ENCODE data around the gene SLC6A7. TPM values are rescaled to one million over a fixed set of nuclear protein-coding genes. Genes with fewer than 3 reads are reported as not detected.

The SLC6A7 gene
- total and polyA plus RNA-seq, 2 donors = under 0.01 to 0.07 TPM

DNA sequence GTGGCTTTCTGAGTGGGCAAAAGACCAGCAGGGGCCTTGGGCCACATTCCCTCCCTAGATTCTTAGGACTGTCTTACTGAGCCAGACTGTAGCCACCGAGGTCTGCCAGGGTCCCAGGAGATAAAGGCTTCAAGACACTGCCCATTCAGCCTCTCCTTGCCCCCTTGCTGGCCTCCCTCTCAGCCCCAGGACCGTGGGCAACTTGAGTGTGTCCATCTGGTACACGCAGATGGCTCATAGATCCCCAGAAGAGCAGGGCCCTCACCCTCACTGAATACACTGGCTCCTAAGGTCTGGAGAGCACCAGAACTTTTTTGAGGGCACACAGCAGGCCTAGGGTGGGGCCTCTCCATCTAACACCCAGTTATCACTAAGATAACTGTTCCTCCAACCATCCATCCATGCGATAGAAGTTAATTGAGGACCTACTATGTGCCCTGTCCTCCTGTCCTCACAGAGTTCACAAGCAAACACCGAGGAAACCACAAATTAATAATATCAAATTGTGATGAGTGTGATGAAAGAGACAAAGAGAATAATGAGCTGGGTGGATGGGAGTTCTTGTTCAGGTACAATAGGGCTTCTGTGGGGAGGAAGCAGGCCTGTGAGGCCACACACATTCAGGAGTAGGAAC is 29.3 kb upstream of the SLC6A7 start:
- Histone ChIP-seq H3K4me1 (ENCODE audit: control insufficient read depth in 2 of 2, insufficient read depth in 2 of 2, low read length in 2 of 2) (peaks cover 4 to 33% of the 10 kb centered on the region in 2 donors), H3K9me3 (ENCODE audit: control insufficient read depth in 2 of 2, insufficient read depth in 1 of 2, low read length in 1 of 2) (no peaks in the 10 kb centered on the region), H3K36me3 (ENCODE audit: control insufficient read depth in 2 of 2, insufficient read depth in 2 of 2, low read length in 1 of 2) (no peaks in the 10 kb centered on the region), H3K4me3 (ENCODE audit: low read length in 2 of 2) (no peak overlapping the region), H3K27ac (ENCODE audit: low read depth in 1 of 2, low read length in 1 of 2) (no peak overlapping the region), H3K27me3 (ENCODE audit: control insufficient read depth in 2 of 2, insufficient read depth in 1 of 2, low read length in 1 of 2) (peaks cover 5 to 22% of the 10 kb centered on the region in 2 donors)
- 91% methylated on average over 5 of the region's 5 CpGs for WGBS
- DNase-seq (ENCODE audit: low read depth in 6 of 9, low spot score in 9 of 9) = no peak

DNA sequence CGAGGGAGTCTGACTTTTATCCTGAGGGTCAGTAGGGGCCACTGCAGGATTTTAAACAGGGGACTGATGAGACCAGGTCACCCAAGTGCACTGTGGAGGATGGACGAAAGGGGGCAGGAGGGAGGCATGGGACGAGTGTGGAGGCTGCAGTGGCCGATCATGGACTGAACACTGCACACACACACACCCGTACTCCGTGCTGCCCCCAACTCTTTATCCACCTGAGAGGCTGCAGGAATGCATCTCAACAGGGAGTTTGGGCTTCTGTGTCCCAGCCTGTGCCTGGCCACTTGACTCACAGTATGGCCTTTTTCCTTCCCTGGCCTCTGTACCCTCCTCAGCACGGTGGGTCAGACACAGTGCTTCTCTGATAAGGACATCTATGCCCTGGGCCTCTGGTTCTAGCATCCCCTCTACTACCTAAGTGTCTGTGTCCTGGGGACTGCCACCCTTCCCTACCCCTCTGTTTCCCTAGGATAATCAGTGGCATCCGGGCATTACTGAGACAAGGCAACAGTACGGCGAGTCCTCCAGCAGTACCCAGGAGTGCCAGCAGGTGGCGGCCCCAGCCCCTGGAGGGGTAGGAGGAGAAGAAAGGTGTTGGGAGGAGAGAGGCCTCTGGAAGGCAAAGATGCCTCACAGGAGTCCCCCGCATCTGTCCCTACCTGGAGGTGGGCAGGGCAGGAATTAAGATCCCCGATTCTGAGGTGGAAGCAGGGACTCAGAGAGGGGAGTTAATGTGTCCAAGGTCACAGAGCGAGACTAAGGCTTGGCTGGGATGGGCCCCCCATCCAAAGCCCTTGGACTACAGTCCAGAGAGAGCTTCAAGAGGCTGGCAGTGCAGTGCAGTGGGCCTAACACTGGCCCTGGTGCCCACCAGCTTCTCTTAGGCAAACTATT is 28.4 kb upstream of the SLC6A7 start:
- DNase-seq (ENCODE audit: low read depth in 6 of 9, low spot score in 9 of 9) = peak in 7 of 9 donors; percentile 18 to 69 (median 44)
- H3K9me3 ChIP-seq (ENCODE audit: control insufficient read depth in 2 of 2, insufficient read depth in 1 of 2, low read length in 1 of 2) = no peaks in the 10 kb centered on the region

DNA sequence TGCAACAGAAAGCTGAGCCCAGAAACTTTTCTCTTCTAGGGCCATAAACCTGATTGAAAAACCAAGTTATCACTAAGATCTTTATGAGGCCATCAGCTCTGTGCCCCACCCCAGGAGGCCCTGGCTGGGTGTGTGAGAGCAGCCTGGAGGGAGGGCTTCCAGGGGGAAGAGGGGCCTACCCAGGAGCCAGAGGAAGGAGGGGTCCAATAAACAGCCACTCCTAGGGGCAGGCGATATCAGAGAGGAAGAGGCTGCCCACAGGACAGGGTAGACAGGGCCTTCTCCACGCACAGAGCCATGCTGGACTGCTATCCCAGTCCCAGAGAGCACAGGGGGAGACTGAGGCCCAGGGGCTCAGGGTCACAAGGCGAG is 27.7 kb upstream of the SLC6A7 start:
- no peaks in the 10 kb centered on the region for H3K36me3 ChIP-seq (ENCODE audit: control insufficient read depth in 2 of 2, insufficient read depth in 2 of 2, low read length in 1 of 2)
- 89% methylated on average over 3 of the region's 3 CpGs for WGBS
- H3K4me1 ChIP-seq (ENCODE audit: control insufficient read depth in 2 of 2, insufficient read depth in 2 of 2, low read length in 2 of 2) = peaks cover 0 to 23% of the 10 kb centered on the region in 2 donors
- H3K27ac ChIP-seq (ENCODE audit: low read depth in 1 of 2, low read length in 1 of 2) = no peak overlapping the region
- DNase-seq (ENCODE audit: low read depth in 6 of 9, low spot score in 9 of 9) = no peak
- H3K27me3 ChIP-seq (ENCODE audit: control insufficient read depth in 2 of 2, insufficient read depth in 1 of 2, low read length in 1 of 2) = peaks cover 10 to 30% of the 10 kb centered on the region in 2 donors
- no peaks in the 10 kb centered on the region for H3K9me3 ChIP-seq (ENCODE audit: control insufficient read depth in 2 of 2, insufficient read depth in 1 of 2, low read length in 1 of 2)
- H3K4me3 ChIP-seq (ENCODE audit: low read length in 2 of 2) = no peak overlapping the region

More for the DNA sequence above, 28.4 kb upstream of the SLC6A7 start:
- H3K4me3 ChIP-seq (ENCODE audit: low read length in 2 of 2) = no peak overlapping the region
- H3K4me1 ChIP-seq (ENCODE audit: control insufficient read depth in 2 of 2, insufficient read depth in 2 of 2, low read length in 2 of 2) = peaks cover 0 to 23% of the 10 kb centered on the region in 2 donors
- peaks cover 6 to 24% of the 10 kb centered on the region in 2 donors for H3K27me3 ChIP-seq (ENCODE audit: control insufficient read depth in 2 of 2, insufficient read depth in 1 of 2, low read length in 1 of 2)
- no peaks in the 10 kb centered on the region for H3K36me3 ChIP-seq (ENCODE audit: control insufficient read depth in 2 of 2, insufficient read depth in 2 of 2, low read length in 1 of 2)
- WGBS = 63% methylated on average over 14 of the region's 14 CpGs
- H3K27ac ChIP-seq (ENCODE audit: low read depth in 1 of 2, low read length in 1 of 2) = no peak overlapping the region

DNA sequence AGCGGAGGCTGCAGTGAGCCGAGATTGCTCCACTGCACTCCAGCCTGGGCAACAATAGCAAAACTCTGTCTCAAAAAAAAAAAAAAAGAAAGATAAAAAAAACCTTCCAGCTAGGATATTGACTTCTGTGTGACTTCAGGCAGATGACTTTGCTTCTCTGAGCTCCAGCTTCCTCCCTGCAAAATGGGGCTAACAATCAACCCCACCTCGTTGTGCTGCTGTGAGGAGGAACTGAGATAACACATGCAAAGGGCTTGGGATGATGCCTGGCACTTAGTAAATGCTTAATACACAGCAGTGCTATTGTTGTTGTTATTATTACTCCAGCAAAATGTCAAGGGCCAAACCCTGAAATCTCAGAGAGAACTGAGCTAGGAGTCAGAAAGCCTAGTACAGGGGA is 26.8 kb upstream of the SLC6A7 start:
- Histone ChIP-seq H3K27me3 (ENCODE audit: control insufficient read depth in 2 of 2, insufficient read depth in 1 of 2, low read length in 1 of 2) (peaks cover 19 to 39% of the 10 kb centered on the region in 2 donors), H3K9me3 (ENCODE audit: control insufficient read depth in 2 of 2, insufficient read depth in 1 of 2, low read length in 1 of 2) (no peaks in the 10 kb centered on the region), H3K36me3 (ENCODE audit: control insufficient read depth in 2 of 2, insufficient read depth in 2 of 2, low read length in 1 of 2) (no peaks in the 10 kb centered on the region), H3K4me3 (ENCODE audit: low read length in 2 of 2) (no peak overlapping the region), H3K4me1 (ENCODE audit: control insufficient read depth in 2 of 2, insufficient read depth in 2 of 2, low read length in 2 of 2) (peaks cover 0 to 27% of the 10 kb centered on the region in 2 donors), H3K27ac (ENCODE audit: low read depth in 1 of 2, low read length in 1 of 2) (no peak overlapping the region)
- 86% methylated on average over 3 of the region's 3 CpGs for WGBS
- no peak for DNase-seq (ENCODE audit: low read depth in 6 of 9, low spot score in 9 of 9)

DNA sequence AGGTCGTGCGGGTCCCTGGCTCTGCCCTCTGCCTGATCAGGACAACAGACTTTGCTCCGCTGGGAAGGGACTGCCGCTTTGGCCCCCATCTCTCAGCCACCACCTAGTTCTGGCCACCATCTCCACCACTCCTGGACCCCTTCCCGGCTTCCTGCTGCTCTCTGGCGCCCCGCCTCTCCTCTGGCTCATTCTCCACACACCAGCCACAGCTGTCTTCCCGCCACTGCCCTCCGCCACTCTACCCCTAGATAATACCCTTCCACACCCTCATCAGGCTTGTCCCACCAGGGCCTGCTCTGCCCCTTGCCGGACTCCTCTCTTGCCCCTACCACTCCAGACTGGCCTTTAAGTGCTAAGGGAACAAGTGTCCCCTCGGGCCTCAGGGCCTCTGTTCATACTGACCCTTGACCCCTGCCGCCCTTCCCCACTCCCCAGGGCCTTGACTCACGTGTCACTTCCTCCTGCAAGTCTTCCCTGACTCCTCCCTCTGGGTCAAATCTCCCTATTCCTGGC is 26.3 kb upstream of the SLC6A7 start:
- H3K36me3 ChIP-seq (ENCODE audit: control insufficient read depth in 2 of 2, insufficient read depth in 2 of 2, low read length in 1 of 2) = no peaks in the 10 kb centered on the region
- no peak for DNase-seq (ENCODE audit: low read depth in 6 of 9, low spot score in 9 of 9)
- H3K9me3 ChIP-seq (ENCODE audit: control insufficient read depth in 2 of 2, insufficient read depth in 1 of 2, low read length in 1 of 2) = no peaks in the 10 kb centered on the region
- H3K27me3 ChIP-seq (ENCODE audit: control insufficient read depth in 2 of 2, insufficient read depth in 1 of 2, low read length in 1 of 2) = peaks cover 24 to 45% of the 10 kb centered on the region in 2 donors
- no peak overlapping the region for H3K27ac ChIP-seq (ENCODE audit: low read depth in 1 of 2, low read length in 1 of 2)
- H3K4me1 ChIP-seq (ENCODE audit: control insufficient read depth in 2 of 2, insufficient read depth in 2 of 2, low read length in 2 of 2) = peaks cover 0 to 27% of the 10 kb centered on the region in 2 donors
- 87% methylated on average over 13 of the region's 13 CpGs for WGBS
- no peak overlapping the region for H3K4me3 ChIP-seq (ENCODE audit: low read length in 2 of 2)

DNA sequence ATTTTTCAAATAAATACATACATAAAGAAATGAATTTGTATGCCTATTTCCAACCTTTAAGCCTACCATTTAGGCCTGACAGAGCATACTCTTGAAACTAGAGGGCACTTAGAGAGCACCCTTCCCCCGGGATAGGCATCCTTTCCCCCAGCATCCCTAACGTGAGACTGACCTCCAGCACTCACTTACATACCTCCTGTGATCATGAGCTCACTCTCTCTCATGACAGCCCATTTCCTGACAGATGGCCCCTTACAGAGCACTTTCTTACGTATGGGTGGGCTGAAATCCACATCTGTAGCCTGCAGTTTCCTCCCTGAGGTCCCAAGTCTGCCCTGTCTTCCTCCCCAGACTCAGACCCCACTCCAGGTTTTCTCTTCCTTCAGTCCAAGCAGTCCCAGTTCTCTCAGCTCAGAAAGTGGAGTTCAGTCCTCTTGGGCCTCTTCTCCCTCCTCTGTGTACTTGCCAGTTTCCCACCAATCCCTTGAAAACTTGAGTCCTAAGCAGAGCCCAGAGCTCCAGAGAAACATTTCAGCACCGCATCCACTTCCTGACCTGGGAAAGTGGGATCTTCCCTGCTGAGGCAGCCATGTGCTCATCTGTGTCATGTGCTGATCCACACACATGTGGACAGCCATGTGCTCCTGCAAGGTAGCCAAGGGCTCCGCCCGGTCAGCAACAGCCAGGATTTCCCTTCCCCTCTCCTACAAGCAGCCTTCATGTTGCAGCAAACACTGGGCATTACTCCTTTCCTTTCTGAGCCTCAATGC is 25.5 kb upstream of the SLC6A7 start:
- Histone ChIP-seq H3K27ac (ENCODE audit: low read depth in 1 of 2, low read length in 1 of 2) (no peak overlapping the region), H3K4me3 (ENCODE audit: low read length in 2 of 2) (no peak overlapping the region), H3K9me3 (ENCODE audit: control insufficient read depth in 2 of 2, insufficient read depth in 1 of 2, low read length in 1 of 2) (no peaks in the 10 kb centered on the region), H3K27me3 (ENCODE audit: control insufficient read depth in 2 of 2, insufficient read depth in 1 of 2, low read length in 1 of 2) (peaks cover 28 to 52% of the 10 kb centered on the region in 2 donors), H3K36me3 (ENCODE audit: control insufficient read depth in 2 of 2, insufficient read depth in 2 of 2, low read length in 1 of 2) (no peaks in the 10 kb centered on the region), H3K4me1 (ENCODE audit: control insufficient read depth in 2 of 2, insufficient read depth in 2 of 2, low read length in 2 of 2) (peaks cover 0 to 27% of the 10 kb centered on the region in 2 donors)
- no peak for DNase-seq (ENCODE audit: low read depth in 6 of 9, low spot score in 9 of 9)
- 69% methylated on average over 6 of the region's 6 CpGs for WGBS

DNA sequence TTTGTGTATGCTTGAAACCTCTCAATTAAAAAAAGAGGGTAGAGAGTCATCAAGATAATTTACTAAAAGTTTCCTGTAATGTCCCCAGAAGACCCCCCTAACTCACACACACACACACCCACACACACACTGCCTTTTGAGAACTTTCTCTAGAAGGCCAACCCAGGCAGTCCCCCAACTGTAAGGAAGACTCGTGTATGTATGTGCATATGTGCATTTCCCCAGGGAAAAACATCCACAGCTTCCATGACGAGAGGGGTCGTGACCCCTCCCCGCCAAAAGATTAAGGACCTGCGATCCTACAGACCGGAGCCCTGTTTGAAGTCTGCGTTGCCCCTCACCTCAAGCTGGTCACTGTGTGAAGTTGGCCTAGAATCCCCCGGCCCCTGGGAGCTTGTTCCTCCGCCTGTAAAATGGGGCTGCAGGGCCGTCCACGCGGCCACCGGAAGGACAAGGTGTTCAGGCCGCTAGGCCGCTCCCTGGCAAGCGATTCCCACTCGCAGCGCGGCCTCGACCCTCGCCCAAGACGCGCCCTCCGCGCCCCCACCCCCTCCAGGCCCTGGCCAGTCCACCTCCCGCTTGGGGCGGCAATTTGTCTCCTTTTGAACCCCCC is 23.7 kb upstream of the SLC6A7 start:
- H3K4me1 ChIP-seq (ENCODE audit: control insufficient read depth in 2 of 2, insufficient read depth in 2 of 2, low read length in 2 of 2) = peaks cover 0 to 14% of the 10 kb centered on the region in 2 donors
- peaks cover 28 to 67% of the 10 kb centered on the region in 2 donors for H3K27me3 ChIP-seq (ENCODE audit: control insufficient read depth in 2 of 2, insufficient read depth in 1 of 2, low read length in 1 of 2)
- H3K36me3 ChIP-seq (ENCODE audit: control insufficient read depth in 2 of 2, insufficient read depth in 2 of 2, low read length in 1 of 2) = no peaks in the 10 kb centered on the region
- DNase-seq (ENCODE audit: low read depth in 6 of 9, low spot score in 9 of 9) = no peak
- 90% methylated on average over 27 of the region's 27 CpGs for WGBS
- H3K4me3 ChIP-seq (ENCODE audit: low read length in 2 of 2) = no peak overlapping the region
- no peak overlapping the region for H3K27ac ChIP-seq (ENCODE audit: low read depth in 1 of 2, low read length in 1 of 2)
- no peaks in the 10 kb centered on the region for H3K9me3 ChIP-seq (ENCODE audit: control insufficient read depth in 2 of 2, insufficient read depth in 1 of 2, low read length in 1 of 2)

DNA sequence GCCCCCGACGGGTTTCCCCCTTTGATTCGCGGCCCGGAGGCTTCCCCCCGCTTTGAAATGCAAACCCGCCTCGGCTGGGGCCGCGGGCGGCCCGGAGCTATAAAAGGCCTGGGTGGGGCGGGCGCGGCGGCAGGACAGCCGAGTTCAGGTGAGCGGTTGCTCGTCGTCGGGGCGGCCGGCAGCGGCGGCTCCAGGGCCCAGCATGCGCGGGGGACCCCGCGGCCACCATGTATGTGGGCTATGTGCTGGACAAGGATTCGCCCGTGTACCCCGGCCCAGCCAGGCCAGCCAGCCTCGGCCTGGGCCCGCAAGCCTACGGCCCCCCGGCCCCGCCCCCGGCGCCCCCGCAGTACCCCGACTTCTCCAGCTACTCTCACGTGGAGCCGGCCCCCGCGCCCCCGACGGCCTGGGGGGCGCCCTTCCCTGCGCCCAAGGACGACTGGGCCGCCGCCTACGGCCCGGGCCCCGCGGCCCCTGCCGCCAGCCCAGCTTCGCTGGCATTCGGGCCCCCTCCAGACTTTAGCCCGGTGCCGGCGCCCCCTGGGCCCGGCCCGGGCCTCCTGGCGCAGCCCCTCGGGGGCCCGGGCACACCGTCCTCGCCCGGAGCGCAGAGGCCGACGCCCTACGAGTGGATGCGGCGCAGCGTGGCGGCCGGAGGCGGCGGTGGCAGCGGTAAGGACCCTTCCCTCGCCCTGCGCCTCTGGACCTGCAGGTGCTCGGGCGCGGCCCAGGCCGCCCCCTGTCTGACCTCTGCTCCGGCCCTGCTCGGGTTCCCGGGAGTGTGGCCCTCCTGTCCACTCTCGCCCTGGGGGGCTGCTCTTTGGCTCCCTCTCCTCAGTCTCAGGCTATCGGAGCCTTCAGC is 23.0 kb upstream of the SLC6A7 start, which contains the start of gene CDX1:
Gene CDX1, plus strand, starts transcription at position 129 of the 862 bp plus-strand sequence. Its CDS starts 99 bp downstream, at position 228.
- no peak within 1 kb of the TSS for H3K27ac ChIP-seq (ENCODE audit: low read depth in 1 of 2, low read length in 1 of 2)
- H3K4me1 ChIP-seq (ENCODE audit: control insufficient read depth in 2 of 2, insufficient read depth in 2 of 2, low read length in 2 of 2) = peaks cover 0 to 10% of the 10 kb centered on the region in 2 donors
- WGBS = 24% methylated on average over 93 of the region's 93 CpGs
- DNase-seq (ENCODE audit: low read depth in 6 of 9, low spot score in 9 of 9) = no peak
- no peaks in the 10 kb centered on the region for H3K36me3 ChIP-seq (ENCODE audit: control insufficient read depth in 2 of 2, insufficient read depth in 2 of 2, low read length in 1 of 2)
- no peaks in the 10 kb centered on the region for H3K9me3 ChIP-seq (ENCODE audit: control insufficient read depth in 2 of 2, insufficient read depth in 1 of 2, low read length in 1 of 2)
- H3K27me3 ChIP-seq (ENCODE audit: control insufficient read depth in 2 of 2, insufficient read depth in 1 of 2, low read length in 1 of 2) = peaks cover 28 to 70% of the 10 kb centered on the region in 2 donors
- H3K4me3 ChIP-seq (ENCODE audit: low read length in 2 of 2) = no peak within 1 kb of the TSS
